HepG2 (cell line): ENCODE measurements around the gene ZBTB1. TPM values are rescaled to one million over a fixed set of nuclear protein-coding genes. Genes with fewer than 3 reads are reported as not detected.
A peak's percentile ranks its signal among the peaks of the same experiment; 100 is the strongest.

Experiments
- CTCF ChIP-seq: sonication (generic); formaldehyde crosslinking; IDR thresholded peaks from 2 replicates; pipeline ENCODE4 v1.5.0; 2020; ENCODE audit warnings: mild to moderate bottlenecking, missing genetic modification reagents, moderate library complexity
- HNF4G ChIP-seq, 2 experiments: sonication (generic) in 1 of 2; formaldehyde crosslinking in 1 of 2; IDR thresholded peaks; 2 replicates each; pipeline versions ENCODE4 v1.4.0 to v1.6.1; 2011 to 2020; ENCODE audit warnings: borderline replicate concordance in 2 of 2, low read depth in 2 of 2, mild to moderate bottlenecking in 2 of 2, low read length in 1 of 2, missing genetic modification reagents in 1 of 2, moderate library complexity in 1 of 2
- MED13 ChIP-seq: sonication (generic); formaldehyde crosslinking; IDR thresholded peaks from 2 replicates; pipeline ENCODE4 v1.5.0; 2020; ENCODE audit warnings: missing genetic modification reagents
- MEF2D ChIP-seq: sonication (generic); formaldehyde crosslinking; IDR thresholded peaks from 2 replicates; pipeline ENCODE4 v1.5.1; 2020; ENCODE audit warnings: mild to moderate bottlenecking, missing genetic modification reagents
- SIN3A ChIP-seq: IDR thresholded peaks from 2 replicates; pipeline ENCODE4 v1.6.1; 2011; ENCODE audit warnings: low read depth, mild to moderate bottlenecking, control low read depth, low read length, borderline replicate concordance
- SSRP1 ChIP-seq: IDR thresholded peaks from 2 replicates; pipeline ENCODE4 v1.6.1; 2016; ENCODE audit warnings: control low read depth
- STAT5B ChIP-seq: sonication (generic); formaldehyde crosslinking; IDR thresholded peaks from 2 replicates; pipeline ENCODE4 v1.4.0; 2020; ENCODE audit warnings: missing genetic modification reagents
- TFDP1 ChIP-seq: IDR thresholded peaks from 2 replicates; pipeline ENCODE4 v1.6.1; 2016; ENCODE audit warnings: missing compliant biosample characterization, missing genetic modification reagents, borderline replicate concordance
- YEATS4 ChIP-seq: sonication (generic); formaldehyde crosslinking; IDR thresholded peaks from 2 replicates; pipeline ENCODE4 v1.4.0; 2020; ENCODE audit warnings: missing genetic modification reagents, borderline replicate concordance
- ZNF282 ChIP-seq: fragments of 450-650 bp; IDR thresholded peaks from 2 replicates; pipeline ENCODE4 v1.6.1; 2018; ENCODE audit not compliant: partially characterized antibody
- ZNF407 ChIP-seq: sonication (generic); formaldehyde crosslinking; IDR thresholded peaks from one replicate; pipeline ENCODE4 v1.5.1; 2020; ENCODE audit warnings: mild to moderate bottlenecking, missing genetic modification reagents; ENCODE audit errors: not compliant biosample characterization
- ZNF678 ChIP-seq: sonication (generic); formaldehyde crosslinking; IDR thresholded peaks from 2 replicates; pipeline ENCODE4 v1.4.0; 2020; ENCODE audit warnings: mild to moderate bottlenecking, missing genetic modification reagents
- ZNF687 ChIP-seq: sonication (generic); formaldehyde crosslinking; IDR thresholded peaks from 2 replicates; pipeline ENCODE4 v1.5.1; 2020; ENCODE audit warnings: mild to moderate bottlenecking, missing genetic modification reagents, moderate library complexity
- polyA plus RNA-seq, 8 experiments: library from polyadenylated mRNA; depleted of rRNA in 3 of 8; stranded (reverse) in 7 of 8; unstranded in 1 of 8; fragments of >200 nt; fragmentation: Illumina TruSeq in 4 of 8; extraction: Trizol in 4 of 8; gene quantifications; 2 replicates each; pipeline versions ENCODE4 v1.2.1 to v1.2.3, GENCODE V29; 2011 to 2016; ENCODE audit warnings: low read depth in 4 of 8, missing spikeins in 1 of 8, mixed read lengths in 1 of 8; ENCODE audit not compliant: insufficient read depth in 1 of 8
- total RNA-seq, 5 experiments: library from RNA; depleted of rRNA; stranded (reverse); fragments of >200 nt; fragmentation: Illumina TruSeq; extraction: Trizol; gene quantifications; 2 replicates each; pipeline ENCODE4 v1.2.3, GENCODE V29; 2016; ENCODE audit warnings: low read depth in 1 of 5

ZBTB1 gene
- total and polyA plus RNA-seq, 2 of the 13 experiments (the other 11 are each of a cell fraction or from before 2014, with no cell fraction given) = 18.8 to 22.6 TPM

- TF ChIP-seq ZNF687 (CRISPR knock-in tag) (peak; percentile 66), MEF2D (no peak), ZNF282 (no peak), ZNF407 (no peak), CTCF (peak; percentile 49; the same call in 1 of the 2 replicates), MED13 (CRISPR knock-in tag) (no peak), YEATS4 (CRISPR knock-in tag) (peak; percentile 35; the same call in 1 of the 2 replicates), ZNF678 (CRISPR knock-in tag) (no peak), TFDP1 (peak; percentile 29; the same call in 1 of the 2 replicates), HNF4G (IDR thresholded peaks at IDR 0.05; ENCODE audit: borderline replicate concordance, low read depth, low read length) (no peak), HNF4G (CRISPR knock-in tag; IDR thresholded peaks at IDR 0.05; ENCODE audit: borderline replicate concordance, low read depth) (peak; percentile 28; the same call in 1 of the 2 replicates), SSRP1 (no peak), SIN3A (no peak), STAT5B (CRISPR knock-in tag) (no peak)
Measured at GRCh38 chr14:64465191-64465822, 39.3 kb upstream of the ZBTB1 start, which contains the start of gene AKAP5 (continued).
